ENCODE data around the gene MEI1.

GRCh38 chr22:41697126-41697775 is 2.1 kb upstream of the MEI1 start:
- TF ChIP-seq, protein P1, sequence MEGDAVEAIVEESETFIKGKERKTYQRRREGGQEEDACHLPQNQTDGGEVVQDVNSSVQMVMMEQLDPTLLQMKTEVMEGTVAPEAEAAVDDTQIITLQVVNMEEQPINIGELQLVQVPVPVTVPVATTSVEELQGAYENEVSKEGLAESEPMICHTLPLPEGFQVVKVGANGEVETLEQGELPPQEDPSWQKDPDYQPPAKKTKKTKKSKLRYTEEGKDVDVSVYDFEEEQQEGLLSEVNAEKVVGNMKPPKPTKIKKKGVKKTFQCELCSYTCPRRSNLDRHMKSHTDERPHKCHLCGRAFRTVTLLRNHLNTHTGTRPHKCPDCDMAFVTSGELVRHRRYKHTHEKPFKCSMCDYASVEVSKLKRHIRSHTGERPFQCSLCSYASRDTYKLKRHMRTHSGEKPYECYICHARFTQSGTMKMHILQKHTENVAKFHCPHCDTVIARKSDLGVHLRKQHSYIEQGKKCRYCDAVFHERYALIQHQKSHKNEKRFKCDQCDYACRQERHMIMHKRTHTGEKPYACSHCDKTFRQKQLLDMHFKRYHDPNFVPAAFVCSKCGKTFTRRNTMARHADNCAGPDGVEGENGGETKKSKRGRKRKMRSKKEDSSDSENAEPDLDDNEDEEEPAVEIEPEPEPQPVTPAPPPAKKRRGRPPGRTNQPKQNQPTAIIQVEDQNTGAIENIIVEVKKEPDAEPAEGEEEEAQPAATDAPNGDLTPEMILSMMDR (IDR thresholded peaks at IDR 0.05; ENCODE audit: low read depth, low read length, poor library complexity, severe bottlenecking), result peak; percentile 97
- no peak for TF ChIP-seq EZH2phosphoT487 (IDR thresholded peaks at IDR 0.05; ENCODE audit: borderline replicate concordance, low read length)

Data from DOHH2 (cell line).